HCT116 (cell line): ENCODE measurements around the gene FAM204A.

ENCODE experiments used
- EZH2phosphoT487 ChIP-seq: fragments of 200-600 bp; IDR thresholded peaks from 2 replicates; pipeline ENCODE4 v1.6.1; 2018; ENCODE audit warnings: antibody characterized with exemption, borderline replicate concordance
- POLR2AphosphoS5 ChIP-seq: IDR thresholded peaks from 2 replicates; pipeline ENCODE4 v1.6.1; 2011; ENCODE audit warnings: mild to moderate bottlenecking, low read depth, low read length, moderate library complexity
- TF ChIP-seq, protein P1 (sequence below): IDR thresholded peaks from 2 replicates; pipeline ENCODE4 v1.6.1; 2012

DNA sequence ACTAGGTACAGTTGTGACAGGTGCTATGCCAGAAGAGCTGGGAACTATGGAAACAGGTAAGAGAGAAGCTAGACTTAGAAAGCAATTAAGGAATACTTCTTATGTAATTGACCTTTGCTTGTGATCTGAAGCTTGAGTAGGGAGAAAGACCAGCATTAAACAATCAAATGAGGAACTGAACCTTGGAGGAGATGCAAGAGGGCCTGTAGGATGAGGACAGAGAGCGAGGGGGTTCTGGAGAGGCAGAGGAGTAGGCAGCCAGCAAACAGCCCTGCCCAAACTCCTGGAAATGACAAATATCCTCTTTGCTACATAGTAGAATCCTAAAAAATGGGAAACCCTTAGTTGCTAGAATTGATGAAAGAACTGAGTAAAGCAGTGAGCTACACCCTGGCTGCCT lies 41.6 kb upstream of the FAM204A start:
- TF ChIP-seq POLR2AphosphoS5 (no peak), EZH2phosphoT487 (no peak)
- TF ChIP-seq, protein P1, sequence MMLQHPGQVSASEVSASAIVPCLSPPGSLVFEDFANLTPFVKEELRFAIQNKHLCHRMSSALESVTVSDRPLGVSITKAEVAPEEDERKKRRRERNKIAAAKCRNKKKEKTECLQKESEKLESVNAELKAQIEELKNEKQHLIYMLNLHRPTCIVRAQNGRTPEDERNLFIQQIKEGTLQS = no peak
